ENCODE results near the gene NOL8.

Gene NOL8

DNA sequence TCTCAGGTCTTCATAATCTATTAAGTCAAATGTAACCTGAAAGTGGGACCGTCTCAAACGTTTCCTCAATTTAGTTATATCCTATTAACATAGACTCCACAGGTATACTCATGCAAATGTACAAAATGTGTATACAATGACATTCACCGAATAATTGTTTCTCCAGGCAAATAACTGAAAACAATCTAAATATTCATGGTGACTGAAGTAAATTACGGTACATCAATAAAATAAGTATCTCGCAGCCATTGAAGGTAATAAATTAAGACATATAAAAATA, 32.1 kb downstream of the NOL8 start:
- TF ChIP-seq FOXP2 (optimal IDR thresholded peaks at IDR 0.05; ENCODE audit: borderline replicate concordance, extremely low read depth, extremely low read length, insufficient read depth) (no peak), TAF1 (IDR thresholded peaks at IDR 0.05; ENCODE audit: borderline replicate concordance, insufficient read depth, low read length) (no peak), POLR2AphosphoS5 (IDR thresholded peaks at IDR 0.05; ENCODE audit: low read depth, low read length) (no peak), SIN3A (IDR thresholded peaks at IDR 0.05; ENCODE audit: borderline replicate concordance, insufficient read depth, low read length) (no peak)
- TF ChIP-seq, protein P1, sequence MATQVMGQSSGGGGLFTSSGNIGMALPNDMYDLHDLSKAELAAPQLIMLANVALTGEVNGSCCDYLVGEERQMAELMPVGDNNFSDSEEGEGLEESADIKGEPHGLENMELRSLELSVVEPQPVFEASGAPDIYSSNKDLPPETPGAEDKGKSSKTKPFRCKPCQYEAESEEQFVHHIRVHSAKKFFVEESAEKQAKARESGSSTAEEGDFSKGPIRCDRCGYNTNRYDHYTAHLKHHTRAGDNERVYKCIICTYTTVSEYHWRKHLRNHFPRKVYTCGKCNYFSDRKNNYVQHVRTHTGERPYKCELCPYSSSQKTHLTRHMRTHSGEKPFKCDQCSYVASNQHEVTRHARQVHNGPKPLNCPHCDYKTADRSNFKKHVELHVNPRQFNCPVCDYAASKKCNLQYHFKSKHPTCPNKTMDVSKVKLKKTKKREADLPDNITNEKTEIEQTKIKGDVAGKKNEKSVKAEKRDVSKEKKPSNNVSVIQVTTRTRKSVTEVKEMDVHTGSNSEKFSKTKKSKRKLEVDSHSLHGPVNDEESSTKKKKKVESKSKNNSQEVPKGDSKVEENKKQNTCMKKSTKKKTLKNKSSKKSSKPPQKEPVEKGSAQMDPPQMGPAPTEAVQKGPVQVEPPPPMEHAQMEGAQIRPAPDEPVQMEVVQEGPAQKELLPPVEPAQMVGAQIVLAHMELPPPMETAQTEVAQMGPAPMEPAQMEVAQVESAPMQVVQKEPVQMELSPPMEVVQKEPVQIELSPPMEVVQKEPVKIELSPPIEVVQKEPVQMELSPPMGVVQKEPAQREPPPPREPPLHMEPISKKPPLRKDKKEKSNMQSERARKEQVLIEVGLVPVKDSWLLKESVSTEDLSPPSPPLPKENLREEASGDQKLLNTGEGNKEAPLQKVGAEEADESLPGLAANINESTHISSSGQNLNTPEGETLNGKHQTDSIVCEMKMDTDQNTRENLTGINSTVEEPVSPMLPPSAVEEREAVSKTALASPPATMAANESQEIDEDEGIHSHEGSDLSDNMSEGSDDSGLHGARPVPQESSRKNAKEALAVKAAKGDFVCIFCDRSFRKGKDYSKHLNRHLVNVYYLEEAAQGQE (IDR thresholded peaks at IDR 0.05; ENCODE audit: insufficient read depth in 1 of 2, low read depth in 2 of 2, low read length in 2 of 2): no peak

DNA sequence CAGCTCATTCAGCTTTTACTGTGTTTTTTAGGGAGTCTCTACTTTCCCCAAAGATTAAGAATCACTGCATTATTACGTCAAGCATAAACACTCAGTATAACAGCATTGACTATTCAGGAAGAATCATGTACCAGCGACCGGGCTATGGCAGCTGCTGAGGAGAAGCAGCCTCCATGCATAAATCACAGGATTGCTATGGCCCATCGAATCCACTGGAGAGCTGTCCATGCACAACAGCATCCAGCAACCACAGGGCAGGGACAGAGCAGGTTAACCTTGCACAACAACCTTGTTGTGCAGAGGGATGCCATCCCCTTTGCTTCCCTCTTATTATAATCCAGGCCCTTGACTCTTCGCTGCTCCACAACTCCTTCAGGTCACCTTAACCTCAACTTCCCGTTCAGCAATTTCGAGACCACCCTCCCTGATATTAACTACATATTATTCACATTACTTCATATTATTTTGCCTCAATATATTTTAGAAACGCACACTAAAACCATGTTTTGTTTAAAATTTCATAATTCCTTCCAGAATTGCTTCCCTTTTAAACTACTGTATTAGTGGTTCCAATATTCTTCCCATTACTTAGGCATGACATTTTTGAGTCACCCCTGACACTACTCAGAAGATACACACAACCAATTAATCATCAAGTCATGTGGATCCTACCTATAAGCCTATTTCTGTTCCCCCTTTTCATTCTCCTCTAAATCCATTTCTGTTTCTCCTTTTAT, 32.6 kb downstream of the NOL8 start:
- TF ChIP-seq FOXP2 (optimal IDR thresholded peaks at IDR 0.05; ENCODE audit: borderline replicate concordance, extremely low read depth, extremely low read length, insufficient read depth): no peak
- no peak for TF ChIP-seq TAF1 (IDR thresholded peaks at IDR 0.05; ENCODE audit: borderline replicate concordance, insufficient read depth, low read length)
- TF ChIP-seq POLR2AphosphoS5 (IDR thresholded peaks at IDR 0.05; ENCODE audit: low read depth, low read length): no peak
- TF ChIP-seq SIN3A (IDR thresholded peaks at IDR 0.05; ENCODE audit: borderline replicate concordance, insufficient read depth, low read length): no peak
- TF ChIP-seq, protein P1 (IDR thresholded peaks at IDR 0.05; ENCODE audit: insufficient read depth in 1 of 2, low read depth in 2 of 2, low read length in 2 of 2): no peak

DNA sequence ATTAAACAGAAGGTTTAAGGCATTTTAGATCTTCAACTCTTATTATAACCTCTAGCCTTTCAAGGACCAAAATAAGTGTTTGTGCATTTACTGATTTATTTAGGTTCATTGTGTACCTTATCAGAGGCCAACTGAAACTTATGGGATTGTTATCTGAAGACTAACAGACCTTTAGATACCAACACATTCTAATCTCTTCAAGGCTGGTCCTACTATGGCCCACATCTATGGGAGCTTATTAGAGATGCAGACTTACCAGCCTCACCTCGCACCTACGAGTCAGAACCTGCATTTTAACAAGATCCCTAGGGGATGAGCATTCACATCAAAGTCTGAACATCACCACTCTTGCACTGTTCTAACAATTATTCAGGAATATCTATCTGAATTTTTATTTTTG, 33.6 kb downstream of the NOL8 start:
- TF ChIP-seq, protein P1 (IDR thresholded peaks at IDR 0.05; ENCODE audit: insufficient read depth in 1 of 2, low read depth in 2 of 2, low read length in 2 of 2): no peak
- TF ChIP-seq SIN3A (IDR thresholded peaks at IDR 0.05; ENCODE audit: borderline replicate concordance, insufficient read depth, low read length): no peak
- no peak for TF ChIP-seq POLR2AphosphoS5 (IDR thresholded peaks at IDR 0.05; ENCODE audit: low read depth, low read length)
- no peak for TF ChIP-seq FOXP2 (optimal IDR thresholded peaks at IDR 0.05; ENCODE audit: borderline replicate concordance, extremely low read depth, extremely low read length, insufficient read depth)
- no peak for TF ChIP-seq TAF1 (IDR thresholded peaks at IDR 0.05; ENCODE audit: borderline replicate concordance, insufficient read depth, low read length)

DNA sequence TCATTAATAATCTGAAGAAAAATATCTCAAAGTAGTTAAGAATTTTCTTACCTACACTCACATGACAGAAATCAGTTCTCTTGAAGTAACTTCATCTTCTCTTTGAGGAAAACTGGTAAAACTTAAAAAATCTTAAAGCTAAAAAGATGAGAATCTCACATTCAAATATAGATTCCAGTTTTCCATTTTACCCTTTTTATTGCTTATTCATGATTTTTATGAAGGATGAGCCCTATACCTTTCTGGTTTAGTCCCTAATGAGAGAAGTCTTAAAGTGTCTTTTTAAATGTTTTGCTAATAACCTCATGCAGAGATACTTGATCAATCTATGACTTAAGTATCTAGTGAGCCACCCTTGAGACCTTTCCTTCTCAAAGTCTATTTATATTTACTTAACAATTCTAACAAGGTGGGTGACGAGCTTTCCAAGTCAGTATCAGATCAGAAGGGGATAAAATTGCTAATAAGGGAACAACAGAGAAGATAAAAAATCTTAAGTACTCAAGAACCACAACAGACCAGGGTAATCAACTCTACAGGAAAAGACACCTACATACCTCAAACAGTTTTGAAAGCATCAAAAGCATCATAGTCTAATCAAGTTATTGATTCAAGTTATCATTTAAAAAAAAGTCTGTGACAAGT, 34.2 kb downstream of the NOL8 start:
- TF ChIP-seq, protein P1 (IDR thresholded peaks at IDR 0.05; ENCODE audit: insufficient read depth in 1 of 2, low read depth in 2 of 2, low read length in 2 of 2): no peak
- TF ChIP-seq FOXP2 (optimal IDR thresholded peaks at IDR 0.05; ENCODE audit: borderline replicate concordance, extremely low read depth, extremely low read length, insufficient read depth) (no peak), SIN3A (IDR thresholded peaks at IDR 0.05; ENCODE audit: borderline replicate concordance, insufficient read depth, low read length) (no peak), TAF1 (IDR thresholded peaks at IDR 0.05; ENCODE audit: borderline replicate concordance, insufficient read depth, low read length) (no peak)
